Measurements from ENCODE around the gene STK32C. TPM values are rescaled to one million over a fixed set of nuclear protein-coding genes. Genes with fewer than 3 reads are reported as not detected.
"Not testable (repeated sequence)": the region's sequence is repeated elsewhere in the genome, so short reads cannot be mapped to it uniquely, and the experiment has no call there.

Gene STK32C
- total RNA-seq, 1 donor from 2014 or later: 12.2 TPM

DNA sequence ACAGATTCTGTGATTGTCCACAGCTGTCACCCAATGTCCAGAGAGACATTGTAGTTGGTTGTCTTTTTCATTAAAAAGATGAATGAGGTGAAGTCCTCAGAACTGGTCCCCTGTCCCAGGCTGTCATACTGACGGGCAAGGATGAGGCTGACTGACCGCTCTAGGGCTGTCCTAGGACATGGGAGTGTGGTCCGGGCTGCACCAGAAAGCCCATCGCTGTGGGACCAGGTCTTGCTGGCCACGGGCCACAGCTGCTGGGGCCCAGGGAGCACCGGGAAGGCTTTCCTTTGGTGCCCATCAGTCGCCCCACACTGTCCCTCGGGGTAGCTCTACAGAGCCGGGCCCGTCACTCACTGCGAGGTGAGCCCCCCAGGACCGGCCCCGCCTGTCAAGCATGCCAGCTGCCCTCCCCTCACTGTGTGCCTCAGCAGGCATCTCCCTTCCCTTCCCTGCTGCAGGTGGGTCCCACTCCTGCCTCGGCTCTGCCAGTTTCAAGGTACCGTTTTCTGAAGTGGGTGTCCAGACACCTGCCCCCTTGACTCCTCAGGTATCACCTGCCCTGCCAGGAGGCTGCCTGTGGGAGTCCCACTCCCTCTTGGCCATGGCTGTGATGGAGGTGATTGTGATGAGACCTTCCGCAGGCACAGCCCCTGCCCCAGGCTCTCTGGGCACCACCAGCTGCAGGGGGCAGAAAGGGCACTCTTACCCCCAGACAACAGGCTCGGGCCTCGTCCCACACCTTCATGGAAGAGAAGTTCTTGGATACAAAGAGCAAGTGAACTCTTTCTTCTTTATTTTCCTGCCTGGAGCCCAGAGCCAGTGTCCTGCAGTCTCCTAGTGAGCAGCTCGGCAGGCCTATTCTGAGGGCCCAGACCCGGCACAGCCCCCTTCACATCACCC is 46.0 kb upstream of the STK32C start:
- DNase-seq (ENCODE audit: low read depth): no peak
- Histone ChIP-seq H3K4me3 (ENCODE audit: low read depth, low read length) (no peak overlapping the region), H3K27me3 (ENCODE audit: control insufficient read depth, insufficient read depth, low read length) (no peaks in the 10 kb centered on the region), H3K36me3 (ENCODE audit: control insufficient read depth, insufficient read depth, low read length) (no peaks in the 10 kb centered on the region)
- TF ChIP-seq, protein P1, sequence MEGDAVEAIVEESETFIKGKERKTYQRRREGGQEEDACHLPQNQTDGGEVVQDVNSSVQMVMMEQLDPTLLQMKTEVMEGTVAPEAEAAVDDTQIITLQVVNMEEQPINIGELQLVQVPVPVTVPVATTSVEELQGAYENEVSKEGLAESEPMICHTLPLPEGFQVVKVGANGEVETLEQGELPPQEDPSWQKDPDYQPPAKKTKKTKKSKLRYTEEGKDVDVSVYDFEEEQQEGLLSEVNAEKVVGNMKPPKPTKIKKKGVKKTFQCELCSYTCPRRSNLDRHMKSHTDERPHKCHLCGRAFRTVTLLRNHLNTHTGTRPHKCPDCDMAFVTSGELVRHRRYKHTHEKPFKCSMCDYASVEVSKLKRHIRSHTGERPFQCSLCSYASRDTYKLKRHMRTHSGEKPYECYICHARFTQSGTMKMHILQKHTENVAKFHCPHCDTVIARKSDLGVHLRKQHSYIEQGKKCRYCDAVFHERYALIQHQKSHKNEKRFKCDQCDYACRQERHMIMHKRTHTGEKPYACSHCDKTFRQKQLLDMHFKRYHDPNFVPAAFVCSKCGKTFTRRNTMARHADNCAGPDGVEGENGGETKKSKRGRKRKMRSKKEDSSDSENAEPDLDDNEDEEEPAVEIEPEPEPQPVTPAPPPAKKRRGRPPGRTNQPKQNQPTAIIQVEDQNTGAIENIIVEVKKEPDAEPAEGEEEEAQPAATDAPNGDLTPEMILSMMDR (IDR thresholded peaks at IDR 0.05; ENCODE audit: insufficient read depth, low read length, poor library complexity, severe bottlenecking): no peak

DNA sequence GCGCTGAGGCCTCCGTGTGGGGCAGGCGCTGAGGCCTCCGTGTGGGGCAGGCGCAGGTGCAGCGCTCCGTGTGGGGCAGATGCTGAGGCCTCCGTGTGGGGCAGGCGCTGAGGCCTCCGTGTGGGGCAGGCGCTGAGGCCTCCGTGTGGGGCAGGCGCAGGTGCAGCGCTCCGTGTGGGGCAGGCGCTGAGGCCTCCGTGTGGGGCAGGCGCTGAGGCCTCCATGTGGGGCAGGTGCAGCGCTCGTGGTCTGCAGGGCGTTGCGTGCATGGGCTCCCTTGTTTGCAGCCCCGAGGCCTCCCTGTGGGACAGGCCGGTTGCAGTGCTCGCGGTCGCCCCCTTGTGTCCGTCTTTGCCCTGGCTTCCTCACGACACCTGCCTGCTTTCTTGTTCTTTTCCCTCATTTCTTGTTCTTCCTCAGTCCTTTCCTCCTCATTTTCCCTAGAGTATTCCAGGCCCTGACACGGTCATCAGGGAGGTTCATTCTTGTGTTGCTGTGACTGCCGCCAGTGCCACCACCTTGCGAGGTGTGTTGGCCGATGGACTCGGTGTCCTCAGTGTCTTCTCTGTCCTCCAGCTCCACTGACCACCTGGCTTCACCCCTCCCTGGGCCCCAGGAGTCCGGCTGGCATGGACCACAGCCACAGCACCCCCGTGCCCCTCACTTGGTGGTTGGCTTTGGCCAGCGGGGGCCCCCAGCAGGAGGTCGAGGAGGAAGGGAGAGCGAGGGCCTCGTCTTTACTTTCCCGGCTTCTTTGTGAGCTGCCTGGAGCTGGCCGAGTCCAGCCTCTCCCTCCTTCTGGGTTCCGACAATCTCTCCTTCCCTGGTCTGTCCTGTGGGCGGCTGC is 44.9 kb upstream of the STK32C start:
- TF ChIP-seq, protein P1 (IDR thresholded peaks at IDR 0.05; ENCODE audit: insufficient read depth, low read length, poor library complexity, severe bottlenecking): peak; percentile 83
- DNase-seq (ENCODE audit: low read depth); H3K4me3 ChIP-seq (ENCODE audit: low read depth, low read length); H3K36me3 ChIP-seq (ENCODE audit: control insufficient read depth, insufficient read depth, low read length); H3K27me3 ChIP-seq (ENCODE audit: control insufficient read depth, insufficient read depth, low read length): not testable (repeated sequence)

DNA sequence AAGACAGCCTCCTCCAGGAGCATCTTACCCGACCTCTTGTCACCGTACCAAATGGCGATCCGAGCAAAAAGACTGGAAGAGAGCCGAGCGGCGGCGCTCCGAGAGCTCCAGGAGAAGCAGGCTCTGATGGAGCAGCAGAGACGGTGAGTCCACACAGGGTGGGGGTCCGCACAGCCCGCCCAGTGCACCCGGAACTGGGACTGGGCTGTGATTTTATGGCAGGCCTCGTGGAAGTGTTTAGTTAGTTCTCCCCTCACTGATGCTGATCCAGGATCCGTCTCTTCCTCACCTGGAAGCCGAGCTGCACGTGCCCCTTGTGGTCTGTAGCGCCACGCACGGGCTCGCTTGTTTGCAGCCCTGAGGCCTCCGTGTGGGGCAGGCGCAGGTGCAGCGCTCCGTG is 43.9 kb upstream of the STK32C start:
- H3K4me3 ChIP-seq (ENCODE audit: low read depth, low read length): no peak overlapping the region
- no peaks in the 10 kb centered on the region for H3K36me3 ChIP-seq (ENCODE audit: control insufficient read depth, insufficient read depth, low read length)
- TF ChIP-seq, protein P1 (IDR thresholded peaks at IDR 0.05; ENCODE audit: insufficient read depth, low read length, poor library complexity, severe bottlenecking): no peak

DNA sequence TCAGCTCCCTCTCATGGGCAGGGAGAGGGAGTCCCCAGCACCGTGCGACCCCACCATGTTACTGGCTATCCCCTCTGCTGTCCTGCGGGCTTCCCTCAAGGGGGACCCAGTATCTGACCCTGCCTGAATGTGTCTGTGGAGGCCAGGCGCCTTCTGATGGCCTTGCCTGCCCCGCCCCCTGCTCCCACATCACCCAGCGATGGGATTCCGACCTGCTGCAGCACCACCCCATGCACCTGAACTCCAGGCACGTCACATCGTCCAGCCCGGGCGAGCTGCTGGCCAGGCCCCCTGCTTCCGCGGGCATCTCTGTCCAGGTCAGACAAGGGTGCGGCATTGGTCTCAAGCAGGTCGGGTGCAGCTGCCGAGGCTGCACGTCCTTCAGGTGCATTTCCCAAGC is 43.2 kb upstream of the STK32C start:
- Histone ChIP-seq H3K27me3 (ENCODE audit: control insufficient read depth, insufficient read depth, low read length) (no peaks in the 10 kb centered on the region), H3K36me3 (ENCODE audit: control insufficient read depth, insufficient read depth, low read length) (no peaks in the 10 kb centered on the region), H3K4me3 (ENCODE audit: low read depth, low read length) (no peak overlapping the region)
- no peak for DNase-seq (ENCODE audit: low read depth)
- TF ChIP-seq, protein P1 (IDR thresholded peaks at IDR 0.05; ENCODE audit: insufficient read depth, low read length, poor library complexity, severe bottlenecking): no peak

More for the DNA sequence above, 43.9 kb upstream of the STK32C start:
- DNase-seq (ENCODE audit: low read depth): no peak
- no peaks in the 10 kb centered on the region for H3K27me3 ChIP-seq (ENCODE audit: control insufficient read depth, insufficient read depth, low read length)

DNA sequence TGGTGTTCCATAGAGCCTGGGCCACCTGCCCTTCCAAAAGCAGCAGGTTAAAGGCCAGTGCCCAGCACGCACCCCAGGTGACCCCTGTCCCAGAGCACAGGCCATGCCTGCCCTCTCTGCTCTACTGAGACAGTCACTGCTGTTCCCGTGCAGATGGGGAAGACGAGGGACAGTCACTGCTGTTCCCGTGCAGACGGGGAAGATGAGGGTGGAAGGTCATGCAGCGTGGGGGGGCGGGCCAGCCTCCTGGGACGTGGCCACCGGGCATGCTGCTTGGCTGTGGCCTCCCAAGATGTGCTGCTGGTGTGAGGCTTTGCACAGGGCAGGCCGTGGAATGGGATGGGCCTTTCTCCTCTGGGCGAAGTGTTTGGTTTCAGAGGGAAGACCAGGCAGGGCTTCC is 42.6 kb upstream of the STK32C start:
- Histone ChIP-seq H3K36me3 (ENCODE audit: control insufficient read depth, insufficient read depth, low read length) (no peaks in the 10 kb centered on the region), H3K27me3 (ENCODE audit: control insufficient read depth, insufficient read depth, low read length) (no peaks in the 10 kb centered on the region), H3K4me3 (ENCODE audit: low read depth, low read length) (no peak overlapping the region)
- TF ChIP-seq, protein P1 (IDR thresholded peaks at IDR 0.05; ENCODE audit: insufficient read depth, low read length, poor library complexity, severe bottlenecking): no peak
- no peak for DNase-seq (ENCODE audit: low read depth)

All from kidney epithelial cell (primary cell).